Activated B cell treated with CpG ODN at 0.5 μM for 24 hours (primary cell): Measurements from ENCODE around the gene TAOK2. TPM values are rescaled to one million over a fixed set of nuclear protein-coding genes. Genes with fewer than 3 reads are reported as not detected.
A peak's percentile ranks its signal among the peaks of the same experiment; 100 is the strongest.

ENCODE experiments used
- ATAC-seq: fragments of 200-7000 bp; cut with Tn5 transposase; one replicate; pipeline ENCODE4 v1.10.0; 2021; ENCODE audit warnings: low read depth, mild to moderate bottlenecking, moderate library complexity
- CTCF ChIA-PET: fragments of 350-600 bp; sonication (Branson Sonifier 250); formaldehyde crosslinking; loops from one replicate; lab custom pipeline; 2021; ENCODE audit warnings: antibody characterized with exemption; lab: Charles Lee
- POLR2A ChIA-PET: fragments of 350-600 bp; sonication (Branson Sonifier 250); formaldehyde crosslinking; loops from one replicate; lab custom pipeline; 2021; ENCODE audit warnings: antibody characterized with exemption; lab: Charles Lee
- DNase-seq: peaks from one replicate; pipeline ENCODE4 v3.0.0; 2022
- H3K27ac Mint-ChIP-seq: one replicate; pipeline ENCODE4 v1.8.0; 2020; ENCODE audit warnings: mixed read lengths
- H3K27me3 Mint-ChIP-seq: one replicate; pipeline ENCODE4 v1.8.0; 2021; ENCODE audit warnings: mixed read lengths
- H3K36me3 Mint-ChIP-seq: one replicate; pipeline ENCODE4 v1.8.0; 2021; ENCODE audit warnings: low read depth, mixed read lengths
- H3K4me1 Mint-ChIP-seq: one replicate; pipeline ENCODE4 v1.8.0; 2021; ENCODE audit warnings: mixed read lengths
- H3K4me3 Mint-ChIP-seq: one replicate; pipeline ENCODE4 v1.8.0; 2020; ENCODE audit warnings: mild to moderate bottlenecking, mixed read lengths
- H3K9me3 Mint-ChIP-seq: one replicate; pipeline ENCODE4 v1.8.0; 2020; ENCODE audit warnings: mixed read lengths
- CTCF ChIP-seq: fragments of 200-600 bp; IDR thresholded peaks from one replicate; pipeline ENCODE4 v1.8.0; 2022; ENCODE audit warnings: antibody characterized with exemption, mild to moderate bottlenecking
- intact Hi-C: fragments of 100-400 bp; cut with micrococcal nuclease; formaldehyde crosslinking; loops from one replicate; pipeline ENCODE4 v1.15.1; 2024
- total RNA-seq: library from RNA; stranded (reverse); gene quantifications from 2 replicates; pipeline ENCODE4 v1.2.3, GENCODE V29; 2022

Gene TAOK2
- total RNA-seq, 1 donor from 2014 or later, result 36.1 TPM

- no peak for ATAC-seq
- DNase-seq, result no peak
- H3K4me3 Mint-ChIP-seq, result peak overlapping the region; percentile 96
- H3K4me1 Mint-ChIP-seq, result peaks cover 39% of the 10 kb centered on the region
- no peak for TF ChIP-seq CTCF
- POLR2A ChIA-PET, result interaction anchor here (0.6 to 3.5 kb wide), 8 partner anchors 12 to 169 kb away, joined by 3 to 67 read pairs (median 6); partner anchors contain the start of genes KCTD13, MAZ, PAGR1 and TBX6
- peak overlapping the region; percentile 2 for H3K27ac Mint-ChIP-seq
- no peaks in the 10 kb centered on the region for H3K27me3 Mint-ChIP-seq
- H3K36me3 Mint-ChIP-seq, result peaks cover 31% of the 10 kb centered on the region
- CTCF ChIA-PET, result interaction anchor here (1.6 kb wide), 1 partner anchor 31 kb away, joined by 4 read pairs; no protein-coding TSS in a partner anchor
- no peaks in the 10 kb centered on the region for H3K9me3 Mint-ChIP-seq
- intact Hi-C loops, result no loop called here
These were observed 1.5 kb downstream of the TAOK2 start for GRCh38 chr16:29975134-29975538.

GRCh38 chr16:29975811-29976511, 2.3 kb downstream of the TAOK2 start:
- no peak for DNase-seq
- intact Hi-C loops, result no loop called here
- H3K4me1 Mint-ChIP-seq, result peaks cover 39% of the 10 kb centered on the region
- H3K27ac Mint-ChIP-seq, result peak overlapping the region; percentile 31
- no peak for TF ChIP-seq CTCF
- CTCF ChIA-PET, result interaction anchor here (1.6 kb wide), 1 partner anchor 30 kb away, joined by 4 read pairs; no protein-coding TSS in a partner anchor
- peaks cover 38% of the 10 kb centered on the region for H3K36me3 Mint-ChIP-seq
- H3K9me3 Mint-ChIP-seq, result no peaks in the 10 kb centered on the region
- no peaks in the 10 kb centered on the region for H3K27me3 Mint-ChIP-seq
- no peak for ATAC-seq
- POLR2A ChIA-PET, result interaction anchor here (1.1 to 1.5 kb wide), 3 partner anchors 10 to 116 kb away, joined by 3 to 4 read pairs (median 3); partner anchors contain the start of gene TBX6
- H3K4me3 Mint-ChIP-seq, result peak overlapping the region; percentile 96

GRCh38 chr16:29977063-29977825, 3.6 kb downstream of the TAOK2 start:
- CTCF ChIA-PET, result no interaction called here
- POLR2A ChIA-PET, result interaction anchor here (0.5 kb wide), 1 partner anchor 36 kb away, joined by 3 read pairs; no protein-coding TSS in a partner anchor
- Mint-ChIP-seq H3K27me3 (no peaks in the 10 kb centered on the region), H3K9me3 (no peaks in the 10 kb centered on the region), H3K4me3 (no peak overlapping the region), H3K36me3 (peaks cover 47% of the 10 kb centered on the region), H3K27ac (no peak overlapping the region), H3K4me1 (peaks cover 39% of the 10 kb centered on the region)
- DNase-seq (no peak), ATAC-seq (no peak)
- intact Hi-C loops, result no loop called here
- no peak for TF ChIP-seq CTCF

- H3K27ac Mint-ChIP-seq, result no peak overlapping the region
- peaks cover 34% of the 10 kb centered on the region for H3K4me1 Mint-ChIP-seq
- CTCF ChIA-PET, result no interaction called here
- TF ChIP-seq CTCF, result no peak
- no peaks in the 10 kb centered on the region for H3K9me3 Mint-ChIP-seq
- ATAC-seq (no peak), DNase-seq (no peak)
- peaks cover 55% of the 10 kb centered on the region for H3K36me3 Mint-ChIP-seq
- intact Hi-C loops, result no loop called here
- POLR2A ChIA-PET, result interaction anchor here (0.5 to 0.6 kb wide), 2 partner anchors 35 to 1284 kb away, joined by 3 to 13 read pairs; no protein-coding TSS in a partner anchor
- no peaks in the 10 kb centered on the region for H3K27me3 Mint-ChIP-seq
- H3K4me3 Mint-ChIP-seq, result no peak overlapping the region
These were observed 4.4 kb downstream of the TAOK2 start for GRCh38 chr16:29978081-29978480.
